Natural killer cell (primary cell): ENCODE results near the gene SNAP47. TPM values are rescaled to one million over a fixed set of nuclear protein-coding genes. Genes with fewer than 3 reads are reported as not detected.

Experiments used
- ATAC-seq, 3 donors: fragments of 150-1000 bp in 2 of 3; fragments of 200-7000 bp in 1 of 3; cut with Tn5 transposase; 1 replicate in 1 of 3; 2 replicates in 2 of 3; pipeline ENCODE4 v1.10.0; 2021; ENCODE audit warnings: mild to moderate bottlenecking in 2 of 3, moderate library complexity in 2 of 3
- DNase-seq, 2 donors: peaks; one replicate each; pipeline versions ENCODE4 v3.0.0 to v3.0.0-alpha.2; 2013 to 2021; ENCODE audit warnings: mixed read lengths in 1 of 2
- H3K27ac ChIP-seq: one replicate; pipeline ENCODE4 v1.5.1; 2013; ENCODE audit warnings: mild to moderate bottlenecking, low read length
- H3K27me3 ChIP-seq: one replicate; pipeline ENCODE4 v1.6.1; 2013; ENCODE audit warnings: low read length; ENCODE audit not compliant: control insufficient read depth, insufficient read depth
- H3K36me3 ChIP-seq: one replicate; pipeline ENCODE4 v1.6.1; 2013; ENCODE audit warnings: low read length; ENCODE audit not compliant: control insufficient read depth, insufficient read depth
- H3K4me1 ChIP-seq: one replicate; pipeline ENCODE4 v1.6.1; 2013; ENCODE audit warnings: low read length; ENCODE audit not compliant: control insufficient read depth, insufficient read depth
- H3K4me3 ChIP-seq: one replicate; pipeline ENCODE4 v1.5.1; 2013; ENCODE audit warnings: low read length
- H3K9me3 ChIP-seq: one replicate; pipeline ENCODE4 v1.6.1; 2013; ENCODE audit warnings: low read length; ENCODE audit not compliant: control insufficient read depth, insufficient read depth
- H3K27ac Mint-ChIP-seq, 2 donors: one replicate each; pipeline ENCODE4 v1.8.0; 2022; ENCODE audit warnings: mild to moderate bottlenecking in 2 of 2, mixed read lengths in 2 of 2, moderate library complexity in 1 of 2
- H3K27me3 Mint-ChIP-seq, 2 donors: one replicate each; pipeline ENCODE4 v1.8.0; 2022; ENCODE audit warnings: low read depth in 2 of 2, mixed read lengths in 2 of 2
- H3K36me3 Mint-ChIP-seq: one replicate; pipeline ENCODE4 v1.8.0; 2022; ENCODE audit warnings: mixed read lengths
- H3K4me1 Mint-ChIP-seq, 2 donors: one replicate each; pipeline ENCODE4 v1.8.0; 2022; ENCODE audit warnings: mixed read lengths in 2 of 2
- H3K4me3 Mint-ChIP-seq: one replicate; pipeline ENCODE4 v1.8.0; 2022; ENCODE audit warnings: mild to moderate bottlenecking, moderate library complexity, mixed read lengths
- H3K9me3 Mint-ChIP-seq, 2 donors: one replicate each; pipeline ENCODE4 v1.8.0; 2022; ENCODE audit warnings: mixed read lengths in 2 of 2
- WGBS: methylation state at CpG from one replicate; pipeline ENCODE4 v1.1.7; 2013; ENCODE audit warnings: missing lambda C conversion rate; ENCODE audit not compliant: insufficient coverage; 5-methylcytosine and 5-hydroxymethylcytosine counted together
- intact Hi-C: fragments of 100-400 bp; cut with micrococcal nuclease; formaldehyde crosslinking; loops from one replicate; pipeline ENCODE4 v1.14.2; 2022
- total RNA-seq, 4 donors: library from RNA; stranded (reverse); fragments of 120-200 nt in 1 of 4; gene quantifications; one replicate each; pipeline versions ENCODE4 v1.2.3 to v1.2.4, GENCODE V29; 2013 to 2022
- TF ChIP-seq, protein P1 (sequence below): fragments of 200-600 bp; IDR thresholded peaks from one replicate; pipeline ENCODE4 v1.8.0; 2022; ENCODE audit warnings: antibody characterized with exemption

Gene SNAP47
- total RNA-seq, 3 donors from 2014 or later (not counting 1 experiment from before 2014, with no cell fraction given): 19.0 to 24.2 (median 23.1) TPM

DNA sequence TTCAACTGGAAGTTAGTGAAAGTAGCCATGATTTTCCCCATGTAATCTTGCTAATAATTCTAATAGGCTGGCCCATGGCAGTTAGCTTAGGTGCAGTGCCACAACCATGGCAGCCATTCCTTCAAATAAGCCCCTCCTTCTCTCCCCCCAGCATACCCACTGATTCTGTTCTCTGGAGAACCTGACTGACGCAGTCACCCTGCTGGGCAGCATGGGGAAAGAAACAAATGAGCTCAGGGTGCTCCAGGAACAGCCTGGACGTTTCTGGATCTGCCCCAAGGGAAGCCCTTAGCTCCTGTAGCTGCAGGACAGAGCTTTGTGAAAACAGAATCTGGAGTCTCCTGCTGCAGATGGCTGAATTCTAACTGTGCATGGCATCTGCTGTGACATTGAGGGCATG lies 22.5 kb downstream of the SNAP47 start:
- no peak overlapping the region for H3K27ac Mint-ChIP-seq
- H3K27me3 Mint-ChIP-seq: peaks cover 0 to 3% of the 10 kb centered on the region in 2 donors
- H3K4me3 Mint-ChIP-seq: no peak overlapping the region
- no peak overlapping the region for H3K27ac ChIP-seq
- TF ChIP-seq, protein P1, sequence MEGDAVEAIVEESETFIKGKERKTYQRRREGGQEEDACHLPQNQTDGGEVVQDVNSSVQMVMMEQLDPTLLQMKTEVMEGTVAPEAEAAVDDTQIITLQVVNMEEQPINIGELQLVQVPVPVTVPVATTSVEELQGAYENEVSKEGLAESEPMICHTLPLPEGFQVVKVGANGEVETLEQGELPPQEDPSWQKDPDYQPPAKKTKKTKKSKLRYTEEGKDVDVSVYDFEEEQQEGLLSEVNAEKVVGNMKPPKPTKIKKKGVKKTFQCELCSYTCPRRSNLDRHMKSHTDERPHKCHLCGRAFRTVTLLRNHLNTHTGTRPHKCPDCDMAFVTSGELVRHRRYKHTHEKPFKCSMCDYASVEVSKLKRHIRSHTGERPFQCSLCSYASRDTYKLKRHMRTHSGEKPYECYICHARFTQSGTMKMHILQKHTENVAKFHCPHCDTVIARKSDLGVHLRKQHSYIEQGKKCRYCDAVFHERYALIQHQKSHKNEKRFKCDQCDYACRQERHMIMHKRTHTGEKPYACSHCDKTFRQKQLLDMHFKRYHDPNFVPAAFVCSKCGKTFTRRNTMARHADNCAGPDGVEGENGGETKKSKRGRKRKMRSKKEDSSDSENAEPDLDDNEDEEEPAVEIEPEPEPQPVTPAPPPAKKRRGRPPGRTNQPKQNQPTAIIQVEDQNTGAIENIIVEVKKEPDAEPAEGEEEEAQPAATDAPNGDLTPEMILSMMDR: no peak
- H3K9me3 Mint-ChIP-seq: no peaks in the 10 kb centered on the region
- H3K27me3 ChIP-seq: no peaks in the 10 kb centered on the region
- H3K4me1 ChIP-seq: peaks cover 16% of the 10 kb centered on the region
- DNase-seq: no peak
- no peak overlapping the region for H3K4me3 ChIP-seq
- peaks cover 7% of the 10 kb centered on the region for H3K36me3 Mint-ChIP-seq
- ATAC-seq: no peak
- intact Hi-C loops: no loop called here
- WGBS: 92% methylated on average over 2 of the region's 2 CpGs
- peaks cover 22 to 23% of the 10 kb centered on the region in 2 donors for H3K4me1 Mint-ChIP-seq
- peaks cover 25% of the 10 kb centered on the region for H3K36me3 ChIP-seq
- no peaks in the 10 kb centered on the region for H3K9me3 ChIP-seq

DNA sequence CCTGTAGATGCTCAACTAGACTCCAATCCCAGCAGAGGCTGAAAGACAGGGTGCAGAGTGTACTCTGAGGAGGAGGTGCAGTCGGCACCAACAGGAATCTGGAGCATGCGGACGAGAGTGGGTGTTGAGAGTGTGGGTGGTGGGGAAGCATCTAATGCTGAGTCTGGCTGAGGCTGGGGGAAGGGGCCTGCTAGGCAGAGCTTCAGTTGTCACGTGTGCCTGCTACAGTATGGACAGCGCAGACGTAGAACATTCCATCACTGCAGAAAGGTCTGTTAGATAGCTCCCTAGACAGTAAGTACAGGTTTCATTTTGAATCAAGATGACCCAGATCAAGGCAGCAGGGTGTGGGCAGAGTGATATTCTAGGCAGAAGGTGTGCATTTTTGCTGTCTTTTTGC lies 23.1 kb downstream of the SNAP47 start:
- H3K27ac Mint-ChIP-seq: no peak overlapping the region
- no peak for ATAC-seq
- H3K9me3 Mint-ChIP-seq: no peaks in the 10 kb centered on the region
- intact Hi-C loops: no loop called here
- 84% methylated on average over 6 of the region's 6 CpGs for WGBS
- peaks cover 23% of the 10 kb centered on the region for H3K36me3 ChIP-seq
- peaks cover 22% of the 10 kb centered on the region for H3K4me1 ChIP-seq
- H3K4me1 Mint-ChIP-seq: peaks cover 27 to 29% of the 10 kb centered on the region in 2 donors
- DNase-seq: no peak
- TF ChIP-seq, protein P1: no peak
- no peak overlapping the region for H3K4me3 Mint-ChIP-seq
- peaks cover 7% of the 10 kb centered on the region for H3K36me3 Mint-ChIP-seq
- H3K27ac ChIP-seq: no peak overlapping the region
- peaks cover 0 to 3% of the 10 kb centered on the region in 2 donors for H3K27me3 Mint-ChIP-seq
- no peaks in the 10 kb centered on the region for H3K27me3 ChIP-seq
- H3K4me3 ChIP-seq: no peak overlapping the region
- no peaks in the 10 kb centered on the region for H3K9me3 ChIP-seq

DNA sequence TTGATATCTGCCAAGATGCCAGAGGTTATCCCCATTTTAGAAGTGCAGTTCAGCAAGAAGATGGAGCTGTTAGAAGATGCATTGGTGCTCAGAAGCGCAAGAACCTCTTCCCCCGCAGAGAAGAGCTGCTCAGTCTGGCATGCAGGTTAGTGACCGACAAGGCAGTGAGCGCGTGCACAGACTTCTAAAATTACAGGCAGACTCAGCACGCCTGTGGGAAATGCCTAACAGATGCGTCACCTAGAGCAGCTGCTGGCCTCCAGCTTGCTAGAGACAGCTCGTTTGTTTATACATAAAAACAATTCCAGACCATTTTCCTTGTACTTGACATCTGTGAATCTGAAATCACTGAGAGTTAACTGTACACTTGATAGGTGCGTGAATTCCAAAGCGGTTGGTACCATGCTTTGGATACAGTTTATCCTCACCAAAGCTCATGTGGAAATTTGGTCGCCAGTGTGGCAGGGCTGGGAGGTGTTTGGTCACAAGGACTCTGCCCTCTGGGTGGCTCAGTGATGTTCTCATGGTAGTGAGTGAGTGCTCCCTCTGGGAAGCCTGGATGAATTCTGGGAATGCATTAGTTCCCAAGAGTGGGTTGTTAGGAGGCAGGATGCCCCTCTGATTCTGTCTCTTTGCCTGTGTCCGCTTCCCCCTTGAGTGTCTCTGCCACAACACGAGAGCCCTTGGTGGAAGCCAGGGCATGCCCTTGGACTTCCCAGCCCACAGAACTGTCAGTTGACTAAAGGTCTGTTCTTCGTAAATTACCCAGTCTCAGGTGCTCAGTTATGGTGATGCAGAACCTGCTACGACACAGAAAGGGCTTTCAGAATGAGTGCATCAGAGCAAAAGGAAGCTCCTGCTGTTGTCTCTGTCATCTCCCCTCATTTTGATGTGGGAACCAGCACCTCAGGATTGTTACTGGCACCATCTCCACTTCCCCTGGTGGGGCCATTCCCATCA lies 24.4 kb downstream of the SNAP47 start:
- H3K36me3 ChIP-seq: peaks cover 23% of the 10 kb centered on the region
- H3K4me3 ChIP-seq: no peak overlapping the region
- H3K9me3 Mint-ChIP-seq: no peaks in the 10 kb centered on the region
- WGBS: 93% methylated on average over 15 of the region's 15 CpGs
- H3K27ac Mint-ChIP-seq: no peak overlapping the region
- H3K4me3 Mint-ChIP-seq: no peak overlapping the region
- H3K27me3 Mint-ChIP-seq: peaks cover 0 to 3% of the 10 kb centered on the region in 2 donors
- DNase-seq: no peak
- no peaks in the 10 kb centered on the region for H3K27me3 ChIP-seq
- no peak overlapping the region for H3K27ac ChIP-seq
- TF ChIP-seq, protein P1: no peak
- H3K9me3 ChIP-seq: no peaks in the 10 kb centered on the region
- H3K36me3 Mint-ChIP-seq: peaks cover 7% of the 10 kb centered on the region
- no peak for ATAC-seq
- intact Hi-C loops: no loop called here
- H3K4me1 ChIP-seq: peaks cover 34% of the 10 kb centered on the region
- H3K4me1 Mint-ChIP-seq: peaks cover 31 to 35% of the 10 kb centered on the region in 2 donors
